Sigmoid colon (tissue), 7 donors: ENCODE results near the gene UBC. TPM values are rescaled to one million over a fixed set of nuclear protein-coding genes. Genes with fewer than 3 reads are reported as not detected.
A peak's percentile ranks its signal among the peaks of the same experiment; 100 is the strongest.
"Not testable (repeated sequence)": the region's sequence is repeated elsewhere in the genome, so short reads cannot be mapped to it uniquely, and the experiment has no call there.

Experiments used
- DNase-seq: peaks from one replicate; pipeline ENCODE4 v3.0.0-alpha.2; 2019
- H3K27ac ChIP-seq, 4 donors: fragments of 200-600 bp; sonication (generic); one replicate each; pipeline ENCODE4 v1.5.1; 2016 to 2019; ENCODE audit warnings: mild to moderate bottlenecking in 1 of 4
- H3K27me3 ChIP-seq, 3 donors: fragments of 200-600 bp; sonication (generic); one replicate each; pipeline ENCODE4 v1.5.1; 2019; ENCODE audit warnings: mild to moderate bottlenecking in 1 of 3
- H3K36me3 ChIP-seq, 4 donors: fragments of 200-600 bp; sonication (generic); one replicate each; pipeline ENCODE4 v1.5.1; 2016 to 2019
- H3K4me1 ChIP-seq, 4 donors: fragments of 200-600 bp; sonication (generic); one replicate each; pipeline ENCODE4 v1.5.1; 2017 to 2019
- H3K4me3 ChIP-seq, 4 donors: fragments of 200-600 bp; sonication (generic); one replicate each; pipeline ENCODE4 v1.5.1; 2017 to 2019; ENCODE audit warnings: mild to moderate bottlenecking in 2 of 4, moderate library complexity in 1 of 4
- H3K9me3 ChIP-seq, 4 donors: fragments of 200-600 bp in 3 of 4; sonication (generic) in 3 of 4; one replicate each; pipeline versions ENCODE4 v1.5.1 to v1.6.1; 2013 to 2019
- EP300 ChIP-seq, 4 donors: sonication (generic); formaldehyde crosslinking; IDR thresholded peaks; one replicate each; pipeline ENCODE4 v1.6.1; 2017; ENCODE audit warnings: antibody characterized with exemption in 4 of 4
- POLR2A ChIP-seq, 2 donors: fragments of 450-650 bp; IDR thresholded peaks; one replicate each; pipeline ENCODE4 v1.6.1; 2016; ENCODE audit warnings: antibody characterized with exemption in 2 of 2, mild to moderate bottlenecking in 2 of 2, moderate library complexity in 2 of 2
- POLR2AphosphoS5 ChIP-seq, 4 donors: sonication (generic); formaldehyde crosslinking; IDR thresholded peaks; one replicate each; pipeline ENCODE4 v1.6.1; 2017; ENCODE audit warnings: antibody characterized with exemption in 4 of 4
- whole genome bisulfite sequencing, 2 donors: extraction: QIAGEN DNeasy Blood & Tissue Kit; methylation state at CpG; one replicate each; pipeline ENCODE4 v1.1.7; 2013; 5-methylcytosine and 5-hydroxymethylcytosine counted together
- intact Hi-C: fragments of 100-400 bp; cut with DNase I; formaldehyde crosslinking; loops from one replicate; pipeline ENCODE4 v1.15.1; 2023
- polyA plus RNA-seq, 3 donors: library from polyadenylated mRNA; stranded (reverse); fragments of 200-250 nt; gene quantifications; one replicate each; pipeline ENCODE4 v1.2.3, GENCODE V29; 2013
- total RNA-seq, 4 donors: library from RNA; depleted of rRNA; stranded (reverse); fragments of >200 nt; gene quantifications; one replicate each; pipeline ENCODE4 v1.1.0, GENCODE V29; 2016
- TF ChIP-seq, protein P1 (sequence below), 4 experiments: fragments of 450-650 bp in 3 of 4; fragments of 200-600 bp in 1 of 4; IDR thresholded peaks; one replicate each; pipeline ENCODE4 v1.5.1; 2016 to 2019; ENCODE audit warnings: antibody characterized with exemption in 4 of 4, mild to moderate bottlenecking in 3 of 4, moderate library complexity in 2 of 4
- donor health status: healthy with polysubstance abuse.
- donor health status: Bipolar disorder and iron deficiency.
- donor health status: healthy.

Gene UBC
- total and polyA plus RNA-seq, 7 donors, result 1,056 to 1,785 (median 1,251) TPM

DNA sequence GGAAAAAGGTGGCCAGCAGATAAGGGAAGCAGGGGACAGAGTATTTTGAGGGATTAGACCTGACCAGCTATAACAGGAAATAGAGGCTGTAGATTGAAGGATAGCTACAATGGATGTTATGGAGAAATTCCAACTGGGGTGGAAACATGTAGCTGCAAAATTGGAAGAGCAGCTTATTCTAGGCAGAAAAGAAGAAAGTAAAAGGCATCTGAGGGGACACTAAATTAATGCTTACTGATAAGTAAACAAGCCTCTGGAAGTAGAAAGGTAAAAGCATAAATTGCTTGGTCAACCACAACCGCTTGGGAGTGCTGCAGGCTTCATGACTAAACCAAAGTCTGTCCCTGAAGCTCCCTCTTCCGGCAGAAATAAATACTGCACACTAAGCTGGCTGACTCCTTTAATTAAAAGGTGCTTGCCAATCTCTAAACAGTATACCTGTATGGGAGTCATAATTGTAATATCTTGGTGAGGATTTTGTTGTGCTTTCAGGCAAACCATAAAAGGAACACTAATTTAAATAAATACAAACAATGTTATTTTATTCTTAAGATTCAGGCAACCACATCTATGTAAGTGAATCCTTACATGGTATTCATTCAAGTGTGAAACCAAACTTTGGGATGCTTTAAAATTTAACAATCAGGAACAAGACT is 7.7 kb downstream of the UBC start:
- TF ChIP-seq POLR2AphosphoS5 (IDR thresholded peaks at IDR 0.05), result peak in 2 of 4 donors; percentile 13 to 18
- no peak for TF ChIP-seq EP300 (IDR thresholded peaks at IDR 0.05)
- TF ChIP-seq, protein P1, sequence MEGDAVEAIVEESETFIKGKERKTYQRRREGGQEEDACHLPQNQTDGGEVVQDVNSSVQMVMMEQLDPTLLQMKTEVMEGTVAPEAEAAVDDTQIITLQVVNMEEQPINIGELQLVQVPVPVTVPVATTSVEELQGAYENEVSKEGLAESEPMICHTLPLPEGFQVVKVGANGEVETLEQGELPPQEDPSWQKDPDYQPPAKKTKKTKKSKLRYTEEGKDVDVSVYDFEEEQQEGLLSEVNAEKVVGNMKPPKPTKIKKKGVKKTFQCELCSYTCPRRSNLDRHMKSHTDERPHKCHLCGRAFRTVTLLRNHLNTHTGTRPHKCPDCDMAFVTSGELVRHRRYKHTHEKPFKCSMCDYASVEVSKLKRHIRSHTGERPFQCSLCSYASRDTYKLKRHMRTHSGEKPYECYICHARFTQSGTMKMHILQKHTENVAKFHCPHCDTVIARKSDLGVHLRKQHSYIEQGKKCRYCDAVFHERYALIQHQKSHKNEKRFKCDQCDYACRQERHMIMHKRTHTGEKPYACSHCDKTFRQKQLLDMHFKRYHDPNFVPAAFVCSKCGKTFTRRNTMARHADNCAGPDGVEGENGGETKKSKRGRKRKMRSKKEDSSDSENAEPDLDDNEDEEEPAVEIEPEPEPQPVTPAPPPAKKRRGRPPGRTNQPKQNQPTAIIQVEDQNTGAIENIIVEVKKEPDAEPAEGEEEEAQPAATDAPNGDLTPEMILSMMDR (IDR thresholded peaks at IDR 0.05), result peak; percentile 96 to 99 (median 98)
- peaks cover 0 to 55% (median 42%) of the 10 kb centered on the region in 4 donors for H3K4me1 ChIP-seq
- H3K27ac ChIP-seq, result peak overlapping the region; percentile 35 to 69 (median 61)
- peaks cover 8 to 15% (median 10%) of the 10 kb centered on the region in 4 donors for H3K36me3 ChIP-seq
- no peaks in the 10 kb centered on the region for H3K9me3 ChIP-seq
- no peak overlapping the region for H3K4me3 ChIP-seq
- DNase-seq, result peak; percentile 95
- intact Hi-C loops, result loop anchor here (1.0 to 10.0 kb wide), 2 partner anchors 34 to 78 kb away; partner anchors contain the start of gene DHX37
- no peaks in the 10 kb centered on the region for H3K27me3 ChIP-seq
- WGBS, 2 donors, result 0% methylated on average over 2 of the region's 2 CpGs

DNA sequence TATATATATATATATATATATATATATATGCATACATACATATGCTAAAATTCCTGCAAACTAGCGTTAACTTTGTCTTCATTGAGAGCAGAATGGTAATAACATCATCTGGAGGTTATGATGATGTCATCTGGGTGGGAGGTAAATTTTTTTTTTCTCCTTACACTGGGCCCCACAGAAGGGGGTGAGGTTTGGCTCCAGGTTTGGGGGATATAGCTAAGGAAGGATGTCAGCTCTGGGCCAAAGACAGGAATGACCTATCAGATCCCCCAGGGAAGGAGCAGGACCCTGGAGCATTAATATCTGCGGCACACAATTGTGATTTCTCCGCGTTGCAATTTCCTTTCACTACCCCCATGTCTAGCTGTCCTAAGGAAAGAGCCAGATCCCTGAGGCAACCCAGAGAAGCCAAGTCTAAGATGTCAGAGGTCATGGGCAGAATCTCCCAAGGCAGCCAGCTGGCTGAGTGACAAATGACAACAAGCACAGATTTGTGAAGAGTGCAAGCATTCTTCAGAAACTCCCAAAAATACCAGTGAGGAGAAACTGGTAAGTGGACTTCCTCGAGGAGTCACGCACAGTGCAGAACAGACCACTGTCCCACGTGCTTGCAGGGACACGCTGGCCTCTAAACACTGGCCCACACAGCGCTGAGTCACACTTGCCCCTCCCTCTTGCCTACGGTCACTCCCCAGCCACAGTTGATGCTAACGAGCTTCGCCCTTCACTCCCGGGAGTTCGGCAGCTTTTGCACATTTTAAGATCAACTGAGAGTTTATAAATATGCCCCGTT is 9.9 kb downstream of the UBC start:
- intact Hi-C loops, result loop anchor here (5.0 to 10.0 kb wide), 3 partner anchors 42 to 867 kb away; partner anchors contain the start of genes DHX37 and SCARB1
- H3K9me3 ChIP-seq, result no peaks in the 10 kb centered on the region
- WGBS, 2 donors, result 20 to 40% methylated on average over 15 of the region's 15 CpGs
- H3K27ac ChIP-seq, result peak overlapping the region; percentile 55 to 81 (median 73)
- H3K36me3 ChIP-seq, result no peaks in the 10 kb centered on the region
- TF ChIP-seq, protein P1 (IDR thresholded peaks at IDR 0.05), result no peak
- TF ChIP-seq POLR2AphosphoS5 (IDR thresholded peaks at IDR 0.05) (peak; percentile 51 to 87 (median 72)), EP300 (IDR thresholded peaks at IDR 0.05) (peak in 2 of 4 donors; percentile 75 to 80), POLR2A (IDR thresholded peaks at IDR 0.05) (no peak)
- H3K27me3 ChIP-seq, result no peaks in the 10 kb centered on the region
- H3K4me1 ChIP-seq, result peaks cover 0 to 33% (median 20%) of the 10 kb centered on the region in 4 donors
- peak overlapping the region in 1 of 4 donors; percentile 5 for H3K4me3 ChIP-seq
- DNase-seq, result peak; percentile 96

DNA sequence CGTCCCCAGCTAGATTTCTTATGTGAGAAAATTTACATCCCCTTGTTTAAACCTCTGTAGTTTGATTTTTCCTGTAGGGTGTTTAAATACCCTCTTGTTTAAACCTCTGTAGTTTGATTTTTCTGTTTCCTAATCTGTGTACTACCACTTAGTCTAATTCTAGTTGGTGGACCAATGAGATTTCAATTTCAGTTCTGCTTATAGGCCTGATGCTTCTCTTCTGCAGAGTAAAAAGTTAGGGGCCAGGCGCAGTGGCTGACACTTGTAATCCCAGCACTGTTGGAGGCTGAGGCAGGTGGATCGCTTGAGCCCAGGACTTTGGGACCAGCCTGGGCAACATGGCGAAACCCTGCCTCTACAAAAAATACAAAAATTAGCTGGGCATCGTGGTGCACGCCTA is 11.5 kb downstream of the UBC start:
- WGBS, 2 donors, result 93 to 95% methylated on average over 6 of the region's 6 CpGs
- Histone ChIP-seq H3K36me3 (no peaks in the 10 kb centered on the region), H3K4me1 (peaks cover 0 to 23% (median 13%) of the 10 kb centered on the region in 4 donors), H3K4me3 (no peak overlapping the region), H3K9me3 (no peaks in the 10 kb centered on the region), H3K27me3 (no peaks in the 10 kb centered on the region), H3K27ac (no peak overlapping the region)
- TF ChIP-seq EP300 (IDR thresholded peaks at IDR 0.05) (no peak), POLR2A (IDR thresholded peaks at IDR 0.05) (no peak)
- TF ChIP-seq, protein P1 (IDR thresholded peaks at IDR 0.05), result no peak
- no peak for DNase-seq
- intact Hi-C loops, result loop anchor here (5.0 to 10.0 kb wide), 3 partner anchors 41 to 866 kb away; partner anchors contain the start of genes DHX37 and SCARB1

DNA sequence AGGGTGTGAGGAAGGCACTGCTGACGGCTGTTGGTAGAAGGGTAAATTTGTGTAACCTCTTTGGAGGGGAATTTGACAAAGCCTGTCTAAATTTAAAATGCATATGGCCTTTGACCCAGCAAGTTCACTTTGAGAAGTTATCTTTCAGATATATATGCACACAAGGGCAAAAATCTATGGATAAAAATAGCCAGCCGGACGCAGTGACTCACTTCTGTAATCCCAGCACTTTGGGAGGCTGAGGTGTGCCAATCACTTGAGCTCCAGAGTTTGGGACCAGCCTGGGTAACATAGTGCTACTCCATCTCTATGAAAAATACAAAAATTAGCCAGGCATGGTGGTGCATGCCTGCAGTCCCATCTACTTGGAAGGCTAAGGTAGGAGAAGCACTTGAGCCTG is 13.4 kb downstream of the UBC start:
- WGBS, 2 donors, result 57 to 63% methylated on average over 3 of the region's 3 CpGs
- Histone ChIP-seq H3K4me1 (peaks cover 0 to 16% (median 11%) of the 10 kb centered on the region in 4 donors), H3K36me3 (no peaks in the 10 kb centered on the region), H3K27ac (no peak overlapping the region), H3K9me3 (no peaks in the 10 kb centered on the region), H3K4me3 (no peak overlapping the region), H3K27me3 (no peaks in the 10 kb centered on the region)
- DNase-seq, result no peak
- intact Hi-C loops, result loop anchor here (5.0 to 10.0 kb wide), 3 partner anchors 39 to 864 kb away; partner anchors contain the start of genes DHX37 and SCARB1
- no peak for TF ChIP-seq EP300 (IDR thresholded peaks at IDR 0.05)
- no peak for TF ChIP-seq POLR2AphosphoS5 (IDR thresholded peaks at IDR 0.05)
- TF ChIP-seq, protein P1 (IDR thresholded peaks at IDR 0.05), result no peak
- no peak for TF ChIP-seq POLR2A (IDR thresholded peaks at IDR 0.05)

DNA sequence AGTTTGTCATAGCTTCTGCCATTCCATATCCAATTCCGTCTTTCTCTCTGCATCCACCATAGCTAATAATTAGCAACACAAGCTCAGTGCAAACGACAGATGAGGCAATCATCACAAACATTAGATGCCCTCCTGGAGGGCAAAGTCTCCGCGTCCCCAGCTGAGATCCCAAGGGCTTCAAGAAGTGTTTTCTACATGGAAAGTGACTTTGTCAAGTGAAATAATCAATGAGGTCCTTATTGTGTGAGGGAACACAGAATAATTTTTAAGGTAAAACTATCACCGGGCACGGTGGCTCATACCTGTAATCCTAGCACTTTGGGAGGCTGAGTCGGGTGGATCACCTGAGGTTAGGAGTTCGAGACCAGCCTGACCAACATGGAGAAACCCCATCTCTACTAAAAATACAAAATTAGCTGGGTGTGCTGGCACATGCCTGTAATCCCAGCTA is 14.1 kb downstream of the UBC start:
- not testable (repeated sequence) for H3K27me3 ChIP-seq, DNase-seq, H3K27ac ChIP-seq, H3K36me3 ChIP-seq, H3K9me3 ChIP-seq, H3K4me3 ChIP-seq
- H3K4me1 ChIP-seq, result peaks cover 0 to 16% (median 11%) of the 10 kb centered on the region in 4 donors
- intact Hi-C loops, result loop anchor here (5.0 to 10.0 kb wide), 3 partner anchors 38 to 863 kb away; partner anchors contain the start of genes DHX37 and SCARB1
- WGBS, 2 donors, result 64 to 82% methylated on average over 8 of the region's 8 CpGs
